Right renal pelvis (tissue), 4 donors: ENCODE data around the gene GRAMD1B. TPM values are rescaled to one million over a fixed set of nuclear protein-coding genes. Genes with fewer than 3 reads are reported as not detected.
A peak's percentile ranks its signal among the peaks of the same experiment; 100 is the strongest.
"Not testable (repeated sequence)": the region's sequence is repeated elsewhere in the genome, so short reads cannot be mapped to it uniquely, and the experiment has no call there.

Source experiments
- DNase-seq, 4 donors: peaks; one replicate each; pipeline ENCODE4 v3.0.0-alpha.2; 2013; ENCODE audit warnings: low read depth in 4 of 4, low spot score in 3 of 4, missing footprints in 1 of 4
- polyA plus RNA-seq, 4 donors: library from polyadenylated mRNA; unstranded; fragments of 120-200 nt; gene quantifications; one replicate each; pipeline ENCODE4 v1.2.1, GENCODE V29; 2013; ENCODE audit not compliant: insufficient read length in 4 of 4

GRAMD1B gene
- polyA plus RNA-seq, 4 donors: 10.7 to 13.0 (median 12.1) TPM

DNA sequence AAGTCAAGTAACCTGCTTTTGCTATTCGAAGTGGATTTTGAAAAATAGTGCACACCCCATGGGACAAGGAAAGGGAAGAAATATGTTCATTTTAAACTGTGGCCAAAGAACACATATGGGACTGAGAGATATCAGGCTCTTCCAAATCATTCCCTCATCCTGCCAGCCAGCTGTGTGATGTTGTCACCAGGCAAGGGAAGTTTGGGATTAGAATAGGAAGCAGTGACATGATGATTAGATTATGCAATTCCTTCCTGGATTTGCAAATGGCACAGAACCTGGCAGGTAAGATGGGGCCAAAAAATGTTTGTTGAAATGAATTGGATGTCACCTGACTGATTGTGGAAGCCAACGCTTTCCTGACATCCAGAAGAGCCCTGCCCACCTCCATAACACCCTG lies 229.2 kb downstream of the GRAMD1B start:
- no peak for DNase-seq

DNA sequence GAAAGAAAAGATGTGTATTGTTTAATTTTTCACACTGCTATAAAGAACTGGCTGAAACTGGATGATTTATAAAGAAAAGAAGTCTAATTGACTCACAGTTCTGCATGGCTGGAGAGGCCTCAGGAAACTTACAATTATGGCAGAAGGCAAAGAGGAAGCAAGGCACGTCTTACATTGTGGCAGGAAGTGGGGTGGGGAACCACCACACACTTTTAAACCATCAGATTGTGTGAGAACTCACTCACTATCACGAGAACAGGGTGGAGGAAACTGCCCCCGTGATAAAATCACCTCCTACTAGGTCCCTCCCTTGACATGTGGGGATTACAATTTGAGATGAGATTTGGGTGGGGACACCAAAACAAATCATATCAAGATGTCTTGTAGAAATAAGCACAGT lies 229.9 kb downstream of the GRAMD1B start:
- not testable (repeated sequence) for DNase-seq

GRCh38 chr11:123665306-123665705 lies 235.2 kb downstream of the GRAMD1B start:
- DNase-seq: peak in 1 of 4 donors; percentile 24

DNA sequence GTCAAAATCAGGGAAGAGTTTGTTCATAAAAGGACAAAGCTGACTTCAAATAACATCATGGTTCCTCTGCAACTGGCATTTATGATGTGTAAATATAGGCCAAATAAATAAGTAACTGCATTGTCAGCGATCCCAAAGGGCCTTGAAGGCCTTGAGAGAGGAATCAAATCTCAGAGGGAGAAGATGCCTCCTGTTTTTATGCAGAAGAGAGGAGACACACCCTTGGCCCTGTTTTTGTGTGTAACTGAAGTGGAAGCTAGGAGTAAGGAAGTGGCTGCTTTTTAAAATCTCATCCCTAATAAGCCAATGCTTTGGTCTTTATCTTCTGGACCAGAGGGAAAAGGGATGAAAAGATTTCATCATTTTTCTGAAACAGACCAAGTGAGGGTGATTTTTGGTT lies 240.0 kb downstream of the GRAMD1B start:
- no peak for DNase-seq

DNA sequence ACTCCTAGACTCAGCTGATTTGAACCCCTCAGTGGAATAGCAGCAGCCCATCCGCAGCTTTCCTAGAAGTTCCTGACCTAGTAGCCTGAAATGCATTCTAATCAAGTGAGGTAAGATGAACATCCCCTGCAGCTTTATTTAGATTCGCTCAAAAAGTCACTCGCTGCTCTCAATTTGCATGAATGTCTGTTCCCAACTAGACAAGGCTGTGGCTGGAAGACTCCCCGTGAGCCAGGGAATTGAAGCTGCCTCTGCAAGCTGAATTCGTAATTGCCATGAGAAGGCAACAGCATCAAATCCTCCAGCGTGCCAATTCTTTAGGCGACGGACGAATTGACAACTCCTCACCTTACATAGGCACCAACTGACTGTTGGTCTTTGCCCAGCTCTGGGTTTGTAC lies 241.5 kb downstream of the GRAMD1B start:
- DNase-seq: no peak

GRCh38 chr11:123672568-123672967 lies 242.5 kb downstream of the GRAMD1B start:
- DNase-seq: no peak

DNA sequence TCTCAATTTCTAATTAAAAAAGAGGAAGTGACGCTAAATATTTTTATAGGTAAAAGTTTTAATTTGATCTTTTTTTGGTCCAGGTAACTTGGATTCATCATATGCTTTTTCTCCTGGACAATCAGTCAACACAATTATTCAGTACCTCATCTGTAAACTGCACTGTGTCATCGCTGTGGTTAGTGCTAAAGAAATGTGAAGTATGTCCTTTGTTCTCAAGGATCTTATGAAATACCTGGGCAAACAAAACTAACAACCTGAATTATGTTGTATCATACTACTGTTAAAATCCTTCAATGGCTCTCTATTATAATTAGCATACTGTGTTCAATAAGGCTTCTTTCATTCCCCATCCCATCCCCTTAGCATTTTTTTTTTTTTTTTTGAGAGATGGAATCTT lies 244.2 kb downstream of the GRAMD1B start:
- DNase-seq: no peak

Other genes starting within 250 kb of the GRAMD1B start
- 10 to 100 TPM; 25.2 to 42.3 (median 39.1) TPM for gene CLMP, start 235.0 kb upstream of the GRAMD1B start, polyA plus RNA-seq
- gene SCN3B, start 224.4 kb downstream of the GRAMD1B start, polyA plus RNA-seq: 1 to 10 TPM; 1.4 to 1.9 (median 1.6) TPM